Measurements from ENCODE around the gene TYSND1. TPM values are rescaled to one million over a fixed set of nuclear protein-coding genes. Genes with fewer than 3 reads are reported as not detected.

The TYSND1 gene
- total and polyA plus RNA-seq, 2 of the 13 experiments (the other 11 are each of a cell fraction or from before 2014, with no cell fraction given): 3.3 to 8.9 TPM

GRCh38 chr10:70191161-70191971 lies 44.9 kb upstream of the TYSND1 start:
- Histone ChIP-seq H3K9ac (ENCODE audit: insufficient read depth, low read depth, low read length) (no peak overlapping the region), H3K4me1 (ENCODE audit: insufficient read depth, low read length) (peaks cover 27% of the 10 kb centered on the region), H4K20me1 (ENCODE audit: insufficient read depth, low read length) (no peaks in the 10 kb centered on the region), H3K9me3 (ENCODE audit: low read length) (no peaks in the 10 kb centered on the region), H3K79me2 (ENCODE audit: insufficient read depth, low read length) (no peaks in the 10 kb centered on the region), H2AFZ (ENCODE audit: low read length) (no peak overlapping the region), H3K4me2 (ENCODE audit: low read depth, low read length) (no peak overlapping the region), H3K4me3 (replicated peaks in 1 of 3; ENCODE audit: insufficient read depth in 1 of 3, low read depth in 2 of 3, low read length in 3 of 3) (no peak overlapping the region), H3K27ac (ENCODE audit: extremely low read length, insufficient read depth, low read length) (no peak overlapping the region), H3K36me3 (replicated peaks in 1 of 2; ENCODE audit: control insufficient read depth in 1 of 2, insufficient read depth in 2 of 2, low read length in 2 of 2) (no peaks in the 10 kb centered on the region), H3K27me3 (ENCODE audit: control insufficient read depth in 1 of 2, insufficient read depth in 2 of 2, low read length in 2 of 2) (no peaks in the 10 kb centered on the region)
- ChIA-PET POLR2A (interaction anchor here (1.6 to 2.1 kb wide), 2 partner anchors 21 to 45 kb away, joined by 6 to 17 read pairs; partner anchors contain the start of genes SAR1A and TYSND1), CTCF (ENCODE audit: low intra/inter-chr PET ratio, low total read pairs) (no interaction called here)
- in situ Hi-C loops (cut with HindIII; ENCODE audit: extremely low pct_ligation_motif_present, low pct_unique_long_range_greater_than_20kb): no loop called here
- WGBS (ENCODE audit: low lambda C conversion rate): 92% methylated on average over 4 of the region's 4 CpGs
- BruUV-seq (replicated peaks): no TSS peak
- FAIRE-seq (no peak), DNase-seq (ENCODE audit: low spot score) (no peak), ATAC-seq (no peak)
- no peak for TF ChIP-seq MNT (IDR thresholded peaks at IDR 0.05)
- TF ChIP-seq ZNF101 (CRISPR knock-in tag; IDR thresholded peaks at IDR 0.05; ENCODE audit: borderline replicate concordance, low read depth): no peak
- no peak for TF ChIP-seq ZKSCAN8 (CRISPR knock-in tag; IDR thresholded peaks at IDR 0.05; ENCODE audit: borderline replicate concordance)
- no peak for TF ChIP-seq SNAPC2 (CRISPR knock-in tag; IDR thresholded peaks at IDR 0.05)
- no peak for TF ChIP-seq SSRP1 (CRISPR knock-in tag; IDR thresholded peaks at IDR 0.05)
- no peak for TF ChIP-seq NR1H2 (CRISPR knock-in tag; IDR thresholded peaks at IDR 0.05; ENCODE audit: borderline replicate concordance, low read depth)
- TF ChIP-seq ZNF33A (CRISPR knock-in tag; IDR thresholded peaks at IDR 0.05; ENCODE audit: borderline replicate concordance): no peak
- TF ChIP-seq ATF7 (IDR thresholded peaks at IDR 0.05): no peak
- TF ChIP-seq ATF7 (CRISPR knock-in tag; IDR thresholded peaks at IDR 0.05): no peak
- no peak for TF ChIP-seq ZBTB42 (CRISPR knock-in tag; IDR thresholded peaks at IDR 0.05)
- no peak for TF ChIP-seq ASH2L (IDR thresholded peaks at IDR 0.05; ENCODE audit: insufficient read length, low read depth, low read length)
- TF ChIP-seq ZNF629 (CRISPR knock-in tag; conservative IDR thresholded peaks at IDR 0.05): no peak
- TF ChIP-seq ZFAT (CRISPR knock-in tag; conservative IDR thresholded peaks at IDR 0.05): no peak
- TF ChIP-seq, protein P1, sequence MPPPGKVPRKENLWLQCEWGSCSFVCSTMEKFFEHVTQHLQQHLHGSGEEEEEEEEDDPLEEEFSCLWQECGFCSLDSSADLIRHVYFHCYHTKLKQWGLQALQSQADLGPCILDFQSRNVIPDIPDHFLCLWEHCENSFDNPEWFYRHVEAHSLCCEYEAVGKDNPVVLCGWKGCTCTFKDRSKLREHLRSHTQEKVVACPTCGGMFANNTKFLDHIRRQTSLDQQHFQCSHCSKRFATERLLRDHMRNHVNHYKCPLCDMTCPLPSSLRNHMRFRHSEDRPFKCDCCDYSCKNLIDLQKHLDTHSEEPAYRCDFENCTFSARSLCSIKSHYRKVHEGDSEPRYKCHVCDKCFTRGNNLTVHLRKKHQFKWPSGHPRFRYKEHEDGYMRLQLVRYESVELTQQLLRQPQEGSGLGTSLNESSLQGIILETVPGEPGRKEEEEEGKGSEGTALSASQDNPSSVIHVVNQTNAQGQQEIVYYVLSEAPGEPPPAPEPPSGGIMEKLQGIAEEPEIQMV (CRISPR knock-in tag; IDR thresholded peaks at IDR 0.05; ENCODE audit: low read depth): no peak
- no peak for TF ChIP-seq ZFP36 (IDR thresholded peaks at IDR 0.05; ENCODE audit: borderline replicate concordance, low read depth, low read length, partially characterized antibody)
- no peak for TF ChIP-seq TBX3 (IDR thresholded peaks at IDR 0.05; ENCODE audit: borderline replicate concordance)
- no peak for TF ChIP-seq HES4 (CRISPR knock-in tag; IDR thresholded peaks at IDR 0.05; ENCODE audit: borderline replicate concordance)
- intact Hi-C loops (cut with micrococcal nuclease; ENCODE audit: unreplicated experiment): loop anchor here (1.0 kb wide), 1 partner anchor 31 kb away; no protein-coding TSS in a partner anchor

Measured in HepG2 (cell line).